A673 (cell line): Measurements from ENCODE around the gene ZMYM4. TPM values are rescaled to one million over a fixed set of nuclear protein-coding genes. Genes with fewer than 3 reads are reported as not detected.

Source experiments
- BruUV-seq: library from RNA; stranded (reverse); fragments of 400-500 nt; replicated peaks from 2 replicates; lab custom pipeline; 2021; lab: Mats Ljungman, UMichigan
- CTCF ChIA-PET: fragments of 300-600 bp; sonication (Branson Sonifier 250); formaldehyde crosslinking; loops from one replicate; lab custom pipeline; 2022; ENCODE audit warnings: antibody characterized with exemption; lab: Charles Lee
- POLR2A ChIA-PET: fragments of 300-600 bp; sonication (Branson Sonifier 250); formaldehyde crosslinking; loops from one replicate; lab custom pipeline; 2022; ENCODE audit warnings: antibody characterized with exemption; ENCODE audit not compliant: low non-redundant PET; lab: Charles Lee
- DNase-seq: peaks from one replicate; pipeline ENCODE4 v3.0.0-alpha.2; 2015; ENCODE audit warnings: low spot score
- H3K27ac ChIP-seq: fragments of 200-600 bp; sonication (generic); 2 replicates; pipeline ENCODE4 v1.5.1; 2016; ENCODE audit warnings: mixed run types, low read depth, mild to moderate bottlenecking, mixed read lengths, antibody characterized with exemption, low read length; ENCODE audit not compliant: poor library complexity, severe bottlenecking
- H3K27me3 ChIP-seq: fragments of 200-600 bp; sonication (generic); replicated peaks from 2 replicates; pipeline ENCODE4 v1.6.1; 2017; ENCODE audit warnings: mixed run types, low read depth, mild to moderate bottlenecking, mixed read lengths, antibody characterized with exemption, low read length; ENCODE audit not compliant: insufficient read depth, poor library complexity
- H3K36me3 ChIP-seq: fragments of 200-600 bp; sonication (generic); 2 replicates; pipeline ENCODE4 v1.6.1; 2016; ENCODE audit warnings: mixed run types, mild to moderate bottlenecking, mixed read lengths, antibody characterized with exemption, low read length; ENCODE audit not compliant: insufficient read depth, poor library complexity, severe bottlenecking
- H3K4me1 ChIP-seq: fragments of 200-600 bp; sonication (generic); 2 replicates; pipeline ENCODE4 v1.6.1; 2017; ENCODE audit warnings: mixed run types, mild to moderate bottlenecking, mixed read lengths, antibody characterized with exemption, low read length; ENCODE audit not compliant: insufficient read depth, poor library complexity, severe bottlenecking
- H3K4me3 ChIP-seq: fragments of 200-600 bp; sonication (generic); 2 replicates; pipeline ENCODE4 v1.5.1; 2016; ENCODE audit warnings: low read depth, mixed run types, mild to moderate bottlenecking, mixed read lengths, low read length; ENCODE audit not compliant: poor library complexity, severe bottlenecking
- H3K9me3 ChIP-seq: fragments of 200-600 bp; sonication (generic); 2 replicates; pipeline ENCODE4 v1.6.1; 2016; ENCODE audit warnings: mixed run types, low read depth, mild to moderate bottlenecking, mixed read lengths, antibody characterized with exemption, low read length; ENCODE audit not compliant: poor library complexity, severe bottlenecking
- CTCF ChIP-seq: fragments of 300-800, 200-600 bp; sonication (generic); conservative IDR thresholded peaks from 2 replicates; pipeline ENCODE4 v1.5.1; 2017; ENCODE audit warnings: low read depth, mild to moderate bottlenecking, antibody characterized with exemption, low read length, moderate library complexity, mixed read lengths
- EZH2 ChIP-seq: fragments of 200-600 bp; sonication (generic); IDR thresholded peaks from 2 replicates; pipeline ENCODE4 v1.6.1; 2017; ENCODE audit warnings: borderline replicate concordance, low read depth, mild to moderate bottlenecking, mixed read lengths, antibody characterized with exemption, low read length; ENCODE audit not compliant: poor library complexity, severe bottlenecking
- intact Hi-C: fragments of 100-400 bp; cut with micrococcal nuclease; formaldehyde crosslinking; loops from one replicate; pipeline ENCODE4 v1.10.0; 2022; ENCODE audit not compliant: unreplicated experiment
- total RNA-seq: library from RNA; stranded (reverse); gene quantifications from 2 replicates; pipeline ENCODE4 v1.2.3, GENCODE V29; 2021

Gene ZMYM4
- total RNA-seq, 1 experiment from 2014 or later: 83.5 TPM

- Histone ChIP-seq H3K4me1 (peaks cover 21% of the 10 kb centered on the region), H3K9me3 (no peaks in the 10 kb centered on the region), H3K36me3 (peaks cover 4% of the 10 kb centered on the region), H3K27ac (no peak overlapping the region), H3K4me3 (no peak overlapping the region), H3K27me3 (no peaks in the 10 kb centered on the region)
- intact Hi-C loops: no loop called here
- ChIA-PET POLR2A (no interaction called here), CTCF (no interaction called here)
- TF ChIP-seq CTCF (no peak), EZH2 (no peak)
- no TSS peak for BruUV-seq
- DNase-seq: no peak
Observed at GRCh38 chr1:35359995-35360394, 91.5 kb downstream of the ZMYM4 start.

- Histone ChIP-seq H3K4me1 (peaks cover 21% of the 10 kb centered on the region), H3K36me3 (no peaks in the 10 kb centered on the region), H3K4me3 (no peak overlapping the region), H3K27ac (no peak overlapping the region), H3K27me3 (no peaks in the 10 kb centered on the region), H3K9me3 (no peaks in the 10 kb centered on the region)
- POLR2A ChIA-PET: interaction anchor here (0.5 kb wide), 1 partner anchor 15 kb away, joined by 6 read pairs; no protein-coding TSS in a partner anchor
- peak; percentile 34 for DNase-seq
- no TSS peak for BruUV-seq
- CTCF ChIA-PET: interaction anchor here (0.5 kb wide), 1 partner anchor 93 kb away, joined by 3 read pairs; no protein-coding TSS in a partner anchor
- TF ChIP-seq CTCF (no peak), EZH2 (no peak)
- intact Hi-C loops: no loop called here
Observed at GRCh38 chr1:35361638-35362037, 93.1 kb downstream of the ZMYM4 start.

- TF ChIP-seq CTCF (no peak), EZH2 (no peak)
- POLR2A ChIA-PET: no interaction called here
- no peak for DNase-seq
- no peaks in the 10 kb centered on the region for H3K9me3 ChIP-seq
- H3K4me1 ChIP-seq: peaks cover 34% of the 10 kb centered on the region
- intact Hi-C loops: no loop called here
- H3K36me3 ChIP-seq: no peaks in the 10 kb centered on the region
- no TSS peak for BruUV-seq
- H3K4me3 ChIP-seq: no peak overlapping the region
- no peak overlapping the region for H3K27ac ChIP-seq
- no peaks in the 10 kb centered on the region for H3K27me3 ChIP-seq
- CTCF ChIA-PET: no interaction called here
Observed at GRCh38 chr1:35364741-35365140, 96.2 kb downstream of the ZMYM4 start.
